Measurements from ENCODE around the gene ACSS1.

Gene ACSS1

GRCh38 chr20:25058051-25058846 lies at the start of gene ACSS1:
ACSS1 (minus strand) TSS chr20:25058139; CDS start chr20:25058102, 37 bp downstream.
- DNase-seq (ENCODE audit: low read depth): no peak

DNA sequence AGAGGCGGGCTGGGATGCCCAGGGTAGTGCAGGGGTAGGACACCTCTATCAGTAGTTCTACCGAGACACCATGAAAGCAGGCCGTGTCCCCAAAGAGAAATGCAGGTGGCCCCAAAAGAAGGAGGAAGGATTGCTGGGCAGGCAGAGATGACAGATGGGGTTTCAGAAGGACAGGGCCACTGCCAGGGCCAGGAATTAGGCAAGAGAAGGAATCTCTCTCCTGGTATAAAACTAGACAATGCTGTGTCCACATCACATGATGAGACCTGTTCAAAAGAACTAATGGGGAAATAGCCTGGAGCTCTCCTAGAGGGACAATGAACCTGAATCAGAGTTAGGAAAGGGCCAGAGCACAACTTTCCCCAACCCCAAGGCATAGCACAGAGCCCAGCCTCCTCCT lies 45.6 kb upstream of the ACSS1 start:
- DNase-seq (ENCODE audit: low read depth): no peak

DNA sequence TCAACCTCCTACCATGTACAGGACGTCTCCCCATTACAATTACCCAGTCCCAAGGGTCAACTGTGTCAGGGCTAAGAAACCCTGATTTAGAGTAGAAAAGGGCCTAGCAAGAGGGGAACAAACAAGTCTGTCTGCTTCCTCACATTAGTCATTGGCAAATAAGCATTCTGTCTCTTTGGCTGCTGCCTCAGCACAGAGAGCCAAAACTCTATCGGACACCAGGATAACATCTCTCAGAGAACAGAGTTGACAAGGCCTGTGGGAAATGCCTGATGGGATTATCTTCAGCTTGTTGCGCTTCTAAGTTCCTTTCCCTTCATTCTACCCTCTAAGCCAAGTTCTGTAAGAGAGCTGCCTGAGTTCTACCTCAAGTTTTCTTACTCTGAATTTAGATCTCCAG lies 43.0 kb upstream of the ACSS1 start:
- DNase-seq (ENCODE audit: low read depth): no peak

- DNase-seq (ENCODE audit: low read depth): no peak
These were observed 41.7 kb upstream of the ACSS1 start for GRCh38 chr20:25099601-25100140.

- no peak for DNase-seq (ENCODE audit: low read depth)
These were observed 39.6 kb upstream of the ACSS1 start for GRCh38 chr20:25097498-25097897.

- no peak for DNase-seq (ENCODE audit: low read depth)
These were observed 32.8 kb upstream of the ACSS1 start for GRCh38 chr20:25090492-25091429.

DNA sequence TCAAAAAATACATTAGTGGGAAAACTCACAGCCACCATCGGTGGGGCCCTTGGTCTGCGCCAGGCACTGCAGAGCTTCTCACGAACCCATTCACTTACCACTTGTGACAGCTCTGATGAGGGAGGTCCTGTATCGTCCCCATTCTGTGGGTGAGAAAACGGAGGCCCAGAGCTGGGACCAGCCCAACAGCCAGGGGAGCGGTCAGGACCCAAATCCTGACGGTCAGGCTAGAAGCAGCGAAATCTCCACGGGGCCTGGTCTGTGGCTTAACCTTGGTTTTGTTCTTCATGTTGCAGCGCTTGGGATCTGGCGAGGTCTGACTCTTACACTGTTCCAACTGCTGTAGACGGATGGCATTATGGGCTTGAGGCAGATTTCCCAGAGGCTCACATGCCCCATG lies 31.7 kb upstream of the ACSS1 start:
- no peak for DNase-seq (ENCODE audit: low read depth)

DNA sequence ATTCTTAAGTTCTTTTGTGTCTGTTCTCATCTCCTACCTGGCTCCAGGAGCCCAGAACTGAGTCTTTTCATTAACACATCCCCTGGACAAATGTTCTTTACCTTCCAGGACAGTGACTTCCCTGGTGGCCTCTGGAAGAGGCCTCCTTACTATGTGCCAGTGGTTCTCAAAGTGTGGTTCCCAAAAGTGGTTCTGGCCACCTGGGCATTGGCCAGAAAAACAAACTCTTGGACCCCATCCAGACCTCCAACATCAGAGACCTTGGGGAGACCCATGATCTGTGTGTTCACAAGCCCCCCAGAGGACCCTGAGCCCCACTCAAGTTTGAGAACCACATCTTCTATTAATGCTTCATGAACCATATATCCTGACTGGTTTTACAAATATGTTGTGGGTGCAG lies 31.2 kb upstream of the ACSS1 start:
- DNase-seq (ENCODE audit: low read depth): no peak

DNA sequence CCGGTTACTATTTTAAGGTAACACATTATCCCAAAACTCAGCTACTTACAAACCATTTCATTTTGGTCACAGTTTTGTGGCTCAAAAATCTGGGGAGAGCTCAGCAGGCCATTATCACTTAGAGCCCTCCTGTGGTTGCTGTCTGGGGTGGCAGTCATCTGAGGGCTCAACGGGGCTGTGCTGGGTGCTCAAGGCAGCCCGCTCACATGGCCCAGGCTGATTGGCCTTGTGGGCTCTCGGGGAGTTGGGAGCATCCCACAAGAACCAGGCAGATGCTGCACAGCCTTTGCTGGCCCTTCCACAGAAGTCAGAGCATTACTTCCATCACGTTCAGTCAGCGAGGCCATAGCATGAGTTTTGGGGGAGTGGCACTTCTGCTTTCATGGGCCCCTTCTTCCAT lies 30.3 kb upstream of the ACSS1 start:
- DNase-seq (ENCODE audit: low read depth): no peak

GRCh38 chr20:25087186-25087929 lies 29.4 kb upstream of the ACSS1 start:
- DNase-seq (ENCODE audit: low read depth): no peak

GRCh38 chr20:25085756-25086495 lies 28.0 kb upstream of the ACSS1 start:
- DNase-seq (ENCODE audit: low read depth): no peak

DNA sequence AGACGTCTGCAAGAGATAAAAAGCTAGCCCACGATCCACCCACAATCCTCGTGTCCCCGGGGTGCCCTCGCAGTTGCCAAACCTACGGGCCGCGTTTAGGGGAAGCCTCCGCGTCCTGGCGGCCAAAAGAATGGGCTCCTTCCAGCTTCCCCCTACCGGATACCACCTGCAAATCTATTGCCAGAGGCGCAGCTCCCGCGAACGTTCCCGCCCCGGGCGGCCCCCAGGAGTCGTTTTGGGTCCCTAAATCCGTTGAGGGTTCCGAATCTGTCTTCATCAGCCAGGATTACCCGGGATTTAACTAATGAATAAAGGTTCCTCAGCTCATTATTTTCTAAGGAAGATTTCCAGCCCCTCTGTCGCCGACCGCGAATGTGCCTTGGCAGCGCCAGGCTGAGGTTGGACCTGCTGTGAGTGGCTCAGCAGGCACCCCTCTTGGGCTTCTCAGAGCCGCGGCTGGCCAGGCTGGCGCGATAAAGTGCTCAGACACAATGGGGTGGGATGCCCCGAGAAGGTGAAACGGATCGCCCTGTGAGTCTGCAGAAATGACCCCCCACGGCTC lies 26.8 kb upstream of the ACSS1 start:
- DNase-seq (ENCODE audit: low read depth): no peak

DNA sequence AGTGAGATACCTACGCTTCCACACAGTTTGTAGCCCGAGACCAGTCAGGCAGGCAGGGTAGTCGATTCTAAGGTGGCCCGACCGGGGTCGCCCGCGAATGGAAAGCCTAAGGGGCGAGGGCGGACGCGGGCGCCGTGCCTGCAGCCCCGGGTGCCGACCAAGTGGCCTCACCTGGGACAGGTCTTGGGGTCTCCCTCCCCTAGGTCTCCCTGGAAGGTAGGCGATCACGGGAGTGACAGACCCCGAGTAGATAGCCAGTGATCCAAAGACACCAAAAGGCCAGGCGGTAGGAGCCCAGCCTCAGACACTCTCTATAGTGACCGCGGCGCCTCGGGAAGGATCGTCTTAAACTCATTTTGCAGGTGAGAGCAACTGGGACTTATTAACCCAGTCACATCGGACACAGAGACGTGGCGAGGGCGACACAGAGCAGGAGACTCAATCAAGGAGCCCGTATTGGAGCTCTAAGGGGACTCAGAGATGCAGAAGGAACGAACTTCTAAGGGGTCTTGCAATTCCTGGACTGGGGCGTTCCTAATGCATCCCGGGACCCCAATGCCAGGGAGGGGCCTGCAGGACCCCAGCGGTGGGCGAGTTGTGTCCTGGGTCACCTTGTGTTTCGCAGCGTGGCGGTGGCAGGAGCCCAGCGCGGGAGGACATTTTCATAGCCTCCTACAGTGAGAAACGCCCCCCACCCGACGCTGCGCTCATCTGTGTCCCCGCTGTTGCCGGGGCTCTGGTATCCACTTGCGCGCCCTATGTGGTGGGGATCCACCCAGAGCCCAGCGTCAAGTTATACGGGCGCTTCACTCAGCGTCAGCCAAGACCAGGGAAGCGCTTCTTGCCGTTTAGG lies 26.1 kb upstream of the ACSS1 start:
- DNase-seq (ENCODE audit: low read depth): no peak

- DNase-seq (ENCODE audit: low read depth): no peak
These were observed 25.3 kb upstream of the ACSS1 start for GRCh38 chr20:25083141-25083772.

DNA sequence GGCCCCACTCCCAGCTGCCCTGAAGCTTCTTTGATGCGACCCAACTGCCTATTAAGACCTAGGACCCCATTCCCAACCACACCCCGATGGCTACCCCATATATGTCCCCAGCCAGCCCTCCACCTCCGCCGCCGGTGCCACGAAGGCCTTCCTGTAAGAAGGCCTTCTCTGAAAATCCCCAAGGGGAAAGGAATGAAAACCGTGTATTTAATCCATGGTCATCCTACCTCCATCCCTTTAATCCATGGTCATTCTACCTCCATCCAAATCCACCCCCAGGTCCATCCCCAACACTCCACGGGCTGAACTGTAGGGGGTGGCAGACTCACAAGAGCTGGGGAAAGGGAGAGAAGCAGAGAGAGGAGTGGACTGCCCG lies 24.5 kb upstream of the ACSS1 start:
- DNase-seq (ENCODE audit: low read depth): no peak

DNA sequence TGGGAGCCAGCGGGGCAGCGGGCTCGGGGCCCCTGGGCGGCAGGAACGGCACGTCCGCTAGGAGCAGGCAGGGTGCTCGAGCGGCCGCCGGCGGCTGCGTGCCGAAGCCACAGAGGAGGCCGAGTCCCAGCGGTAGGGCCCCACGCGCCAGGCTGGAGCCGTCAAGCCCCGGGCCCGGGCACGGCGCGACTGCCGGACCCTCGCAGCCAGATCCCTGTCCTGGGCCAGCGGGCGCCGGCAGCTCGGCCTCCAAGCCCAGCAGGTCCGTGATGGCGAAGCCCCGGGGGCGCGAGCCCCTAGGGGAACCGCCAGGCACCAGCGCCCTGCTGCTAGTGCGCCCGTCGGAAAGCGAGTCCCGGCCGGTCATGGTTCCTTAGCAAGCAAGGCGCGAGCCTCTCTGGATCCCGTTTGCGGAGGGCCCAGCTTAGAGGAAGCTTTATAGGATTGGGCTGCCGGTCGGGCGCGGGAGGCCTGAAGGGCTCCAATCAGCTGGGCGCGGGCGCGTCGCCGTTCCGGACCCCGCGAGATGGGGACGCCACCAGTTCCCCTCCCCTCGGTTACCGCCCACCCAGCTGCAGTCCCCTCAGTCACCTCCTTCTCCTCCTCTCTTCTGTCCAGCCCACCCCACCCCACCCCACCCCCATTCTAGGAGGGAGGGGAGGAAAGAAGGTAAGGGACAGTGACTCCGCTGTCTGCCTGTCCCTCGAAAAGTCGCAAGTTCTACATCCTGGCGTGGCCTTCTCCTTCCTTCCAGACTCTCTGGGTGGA lies 24.0 kb upstream of the ACSS1 start, which contains the start of gene VSX1:
VSX1 (minus strand) TSS at position 412 of the 768 bp plus-strand sequence; CDS start at position 367, 45 bp downstream.
- no peak for DNase-seq (ENCODE audit: low read depth)

GRCh38 chr20:25081065-25081729 lies 23.3 kb upstream of the ACSS1 start:
- DNase-seq (ENCODE audit: low read depth): no peak

- DNase-seq (ENCODE audit: low read depth): no peak
These were observed 21.2 kb upstream of the ACSS1 start for GRCh38 chr20:25079171-25079570.
